Mesenchymal stem cell (in vitro differentiated cells and primary cell): ENCODE data around the gene ZNF579.
A peak's percentile ranks its signal among the peaks of the same experiment; 100 is the strongest.

Experiments
- DNase-seq: peaks from one replicate; pipeline ENCODE4 v3.0.0-alpha.2; 2013
- H2AFZ ChIP-seq: one replicate; pipeline ENCODE4 v1.6.1; 2013; ENCODE audit warnings: low read depth, mild to moderate bottlenecking, control low read depth, inconsistent platforms, low read length, moderate library complexity
- H2AK5ac ChIP-seq: 2 replicates; pipeline ENCODE4 v1.6.1; 2013; ENCODE audit warnings: low read length, moderate library complexity, mild to moderate bottlenecking, inconsistent platforms; ENCODE audit not compliant: severe bottlenecking
- H2BK120ac ChIP-seq: one replicate; pipeline ENCODE4 v1.6.1; 2013; ENCODE audit warnings: low read depth, mild to moderate bottlenecking, inconsistent platforms, low read length, moderate library complexity
- H2BK12ac ChIP-seq, 2 experiments: one replicate each; pipeline ENCODE4 v1.6.1; 2013; ENCODE audit warnings: inconsistent platforms in 2 of 2, low read length in 2 of 2, mild to moderate bottlenecking in 2 of 2, moderate library complexity in 2 of 2, control low read depth in 1 of 2
- H2BK15ac ChIP-seq: one replicate; pipeline ENCODE4 v1.6.1; 2013; ENCODE audit warnings: mild to moderate bottlenecking, low read depth, inconsistent platforms; ENCODE audit not compliant: poor library complexity, severe bottlenecking
- H2BK5ac ChIP-seq: 2 replicates; pipeline ENCODE4 v1.6.1; 2013; ENCODE audit warnings: low read depth, mild to moderate bottlenecking, low read length, control low read depth, inconsistent platforms; ENCODE audit not compliant: poor library complexity, severe bottlenecking
- H3K14ac ChIP-seq, 2 experiments: one replicate each; pipeline ENCODE4 v1.6.1; 2013; ENCODE audit warnings: inconsistent platforms in 2 of 2, low read length in 2 of 2, control low read depth in 1 of 2, mild to moderate bottlenecking in 1 of 2, moderate library complexity in 1 of 2
- H3K18ac ChIP-seq, 2 experiments: one replicate each; pipeline ENCODE4 v1.6.1; 2013; ENCODE audit warnings: inconsistent platforms in 2 of 2, low read length in 2 of 2, control low read depth in 1 of 2, low read depth in 1 of 2, mild to moderate bottlenecking in 1 of 2
- H3K23ac ChIP-seq, 2 experiments: one replicate each; pipeline ENCODE4 v1.6.1; 2013; ENCODE audit warnings: inconsistent platforms in 2 of 2, low read length in 2 of 2, mild to moderate bottlenecking in 2 of 2, moderate library complexity in 2 of 2, control low read depth in 1 of 2
- H3K27ac ChIP-seq: 2 replicates; pipeline ENCODE4 v1.5.1; 2013; ENCODE audit warnings: mild to moderate bottlenecking, moderate library complexity, low read length, control low read depth, inconsistent platforms; ENCODE audit not compliant: poor library complexity, severe bottlenecking
- H3K27me3 ChIP-seq, 2 experiments: 2 replicates each; pipeline versions ENCODE4 v1.6.1 to v1.7.0; 2013; ENCODE audit warnings: low read length in 2 of 2, mild to moderate bottlenecking in 2 of 2, moderate library complexity in 2 of 2, control low read depth in 1 of 2, inconsistent platforms in 1 of 2; ENCODE audit not compliant: control insufficient read depth in 1 of 2, insufficient read depth in 1 of 2
- H3K36me3 ChIP-seq, 2 experiments: 2 replicates each; pipeline versions ENCODE4 v1.6.1 to v1.7.0; 2013; ENCODE audit warnings: low read length in 2 of 2, control low read depth in 1 of 2, inconsistent platforms in 1 of 2, low read depth in 1 of 2, mild to moderate bottlenecking in 1 of 2; ENCODE audit not compliant: insufficient read depth in 2 of 2, control insufficient read depth in 1 of 2
- H3K4ac ChIP-seq, 2 experiments: one replicate each; pipeline ENCODE4 v1.6.1; 2013; ENCODE audit warnings: inconsistent platforms in 2 of 2, low read length in 2 of 2, mild to moderate bottlenecking in 2 of 2, moderate library complexity in 2 of 2, control low read depth in 1 of 2, low read depth in 1 of 2
- H3K4me1 ChIP-seq: 2 replicates; pipeline ENCODE4 v1.6.1; 2013; ENCODE audit warnings: low read depth, low read length, control low read depth; ENCODE audit not compliant: control insufficient read depth, insufficient read depth
- H3K4me2 ChIP-seq: 2 replicates; pipeline ENCODE4 v1.6.1; 2013; ENCODE audit warnings: low read length, mild to moderate bottlenecking, inconsistent platforms; ENCODE audit not compliant: poor library complexity, severe bottlenecking
- H3K4me3 ChIP-seq, 2 experiments: 2 replicates each; pipeline versions ENCODE4 v1.5.1 to v1.7.0; 2013; ENCODE audit warnings: low read length in 2 of 2, mild to moderate bottlenecking in 2 of 2, control low read depth in 1 of 2, low read depth in 1 of 2; ENCODE audit not compliant: insufficient read depth in 1 of 2
- H3K79me1 ChIP-seq: replicated peaks from 2 replicates; pipeline ENCODE4 v1.6.1; 2013; ENCODE audit warnings: mild to moderate bottlenecking, control low read depth, low read length, inconsistent platforms; ENCODE audit not compliant: poor library complexity, severe bottlenecking
- H3K9ac ChIP-seq: 2 replicates; pipeline ENCODE4 v1.7.0; 2013; ENCODE audit warnings: mild to moderate bottlenecking, low read length, moderate library complexity
- H3K9me3 ChIP-seq: 2 replicates; pipeline ENCODE4 v1.7.0; 2013; ENCODE audit warnings: mild to moderate bottlenecking, low read length; ENCODE audit not compliant: control insufficient read depth
- H4K8ac ChIP-seq: one replicate; pipeline ENCODE4 v1.6.1; 2013; ENCODE audit warnings: inconsistent platforms, mild to moderate bottlenecking, low read length, moderate library complexity
- H4K91ac ChIP-seq: one replicate; pipeline ENCODE4 v1.6.1; 2013; ENCODE audit warnings: mild to moderate bottlenecking, low read length, inconsistent platforms
- WGBS: methylation state at CpG from one replicate; pipeline ENCODE4 v1.1.7; 2013; ENCODE audit warnings: mixed read lengths; 5-methylcytosine and 5-hydroxymethylcytosine counted together

The ZNF579 gene

GRCh38 chr19:55621205-55621672 lies 40.6 kb upstream of the ZNF579 start:
- 96% methylated on average over 9 of the region's 9 CpGs for WGBS
- no peak overlapping the region for H3K4me3 ChIP-seq
- no peak overlapping the region for H2BK120ac ChIP-seq
- DNase-seq = no peak
- no peak overlapping the region for H2BK12ac ChIP-seq
- H4K8ac ChIP-seq = no peak overlapping the region
- peaks cover 8% of the 10 kb centered on the region for H3K4me1 ChIP-seq
- H3K18ac ChIP-seq = no peak overlapping the region
- H3K14ac ChIP-seq = no peak overlapping the region
- no peak overlapping the region for H3K27ac ChIP-seq
- H3K4ac ChIP-seq = no peak overlapping the region
- no peak overlapping the region for H3K23ac ChIP-seq
- H3K79me1 ChIP-seq = peaks cover 30% of the 10 kb centered on the region
- no peak overlapping the region for H3K9ac ChIP-seq
- no peak overlapping the region for H2AFZ ChIP-seq
- H3K4me2 ChIP-seq = no peak overlapping the region
- H3K9me3 ChIP-seq = no peaks in the 10 kb centered on the region
- no peaks in the 10 kb centered on the region for H3K27me3 ChIP-seq
- no peak overlapping the region for H2BK15ac ChIP-seq
- H4K91ac ChIP-seq = no peak overlapping the region
- peaks cover 22 to 44% of the 10 kb centered on the region in 2 experiments for H3K36me3 ChIP-seq
- no peak overlapping the region for H2AK5ac ChIP-seq
- no peak overlapping the region for H2BK5ac ChIP-seq

DNA sequence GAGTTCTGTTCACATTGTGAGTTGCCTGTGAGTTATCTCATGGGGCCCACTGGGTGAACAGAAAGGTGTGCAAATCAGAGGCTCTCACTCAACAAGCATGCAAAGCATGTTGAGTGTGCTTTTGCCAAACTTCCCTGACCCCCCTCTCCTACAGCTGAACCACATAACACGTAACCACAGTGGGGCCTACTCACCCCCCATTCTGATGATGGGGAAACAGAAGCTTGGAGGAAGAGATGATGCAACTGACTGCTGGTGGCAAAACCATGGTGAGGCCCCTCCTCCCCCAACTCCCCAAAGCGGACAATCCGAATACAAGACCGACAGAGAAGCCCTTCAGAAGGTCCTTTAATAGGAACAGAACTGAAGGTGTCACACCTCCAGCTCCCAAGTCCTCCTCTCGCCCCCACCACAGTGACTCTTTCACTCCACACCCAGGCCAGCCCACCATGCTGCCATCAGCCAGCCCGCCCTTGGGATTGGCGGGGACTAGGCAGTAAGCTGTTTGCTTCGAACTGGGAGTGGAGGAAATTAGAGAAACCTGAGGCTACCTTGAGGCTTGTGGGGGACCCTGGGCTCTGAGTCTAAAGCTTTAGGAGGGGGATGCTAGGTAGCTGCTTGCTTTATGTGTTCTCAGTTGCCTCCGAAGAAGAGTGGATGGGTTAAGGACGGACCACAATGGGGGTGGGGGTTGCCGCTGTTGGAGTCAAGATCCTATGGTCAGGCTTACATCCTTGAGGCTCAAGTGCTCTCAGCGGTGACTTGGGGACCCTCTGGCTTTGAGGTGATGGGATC lies 40.0 kb upstream of the ZNF579 start:
- Histone ChIP-seq H3K36me3 (peaks cover 27 to 50% of the 10 kb centered on the region in 2 experiments), H2AK5ac (no peak overlapping the region), H3K23ac (no peak overlapping the region), H3K4me2 (no peak overlapping the region), H2BK12ac (no peak overlapping the region), H3K9ac (no peak overlapping the region), H4K8ac (no peak overlapping the region), H3K4me1 (peaks cover 10% of the 10 kb centered on the region), H2BK15ac (no peak overlapping the region), H2BK120ac (no peak overlapping the region), H3K27ac (no peak overlapping the region), H3K79me1 (peaks cover 34% of the 10 kb centered on the region), H3K9me3 (no peaks in the 10 kb centered on the region), H3K27me3 (no peaks in the 10 kb centered on the region), H3K4ac (no peak overlapping the region), H2BK5ac (no peak overlapping the region), H3K4me3 (no peak overlapping the region), H4K91ac (no peak overlapping the region), H3K14ac (no peak overlapping the region), H3K18ac (no peak overlapping the region), H2AFZ (no peak overlapping the region)
- WGBS = 97% methylated on average over 12 of the region's 12 CpGs
- no peak for DNase-seq

- H3K14ac ChIP-seq = no peak overlapping the region
- no peak overlapping the region for H3K4me2 ChIP-seq
- H3K27ac ChIP-seq = no peak overlapping the region
- WGBS = 94% methylated on average over 3 of the region's 3 CpGs
- no peak overlapping the region for H2AK5ac ChIP-seq
- peaks cover 43% of the 10 kb centered on the region for H3K79me1 ChIP-seq
- peak; percentile 33 for DNase-seq
- no peak overlapping the region for H4K8ac ChIP-seq
- H3K4me3 ChIP-seq = no peak overlapping the region
- H2BK15ac ChIP-seq = no peak overlapping the region
- no peak overlapping the region for H3K4ac ChIP-seq
- H2BK5ac ChIP-seq = no peak overlapping the region
- H3K4me1 ChIP-seq = peaks cover 7% of the 10 kb centered on the region
- no peaks in the 10 kb centered on the region for H3K27me3 ChIP-seq
- no peak overlapping the region for H2AFZ ChIP-seq
- H3K36me3 ChIP-seq = peaks cover 31 to 64% of the 10 kb centered on the region in 2 experiments
- no peak overlapping the region for H2BK12ac ChIP-seq
- no peak overlapping the region for H3K9ac ChIP-seq
- H3K18ac ChIP-seq = no peak overlapping the region
- H2BK120ac ChIP-seq = no peak overlapping the region
- H3K23ac ChIP-seq = no peak overlapping the region
- no peaks in the 10 kb centered on the region for H3K9me3 ChIP-seq
- no peak overlapping the region for H4K91ac ChIP-seq
These were observed 38.6 kb upstream of the ZNF579 start for GRCh38 chr19:55619286-55619685.

DNA sequence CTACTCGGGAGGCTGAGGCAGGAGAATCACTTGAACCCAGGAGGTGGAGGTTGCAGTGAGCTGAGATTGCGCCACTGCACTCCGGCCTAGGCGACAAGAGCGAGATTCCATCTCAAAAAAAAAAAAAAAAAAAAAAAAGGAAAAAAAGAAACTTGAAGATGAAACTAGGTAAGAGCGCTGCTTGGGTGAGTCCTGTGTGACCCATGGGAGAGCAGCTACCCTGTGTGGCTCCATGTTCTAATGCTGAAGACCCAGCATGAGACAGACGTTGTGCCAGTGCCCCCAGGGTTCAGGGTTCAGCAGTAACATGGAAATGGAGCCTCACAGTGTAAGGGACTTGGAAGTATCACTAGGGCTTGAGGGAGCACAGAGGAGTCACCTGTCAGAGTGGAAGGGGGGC lies 37.8 kb upstream of the ZNF579 start:
- H3K4me2 ChIP-seq = no peak overlapping the region
- peaks cover 31 to 72% of the 10 kb centered on the region in 2 experiments for H3K36me3 ChIP-seq
- peaks cover 41% of the 10 kb centered on the region for H3K79me1 ChIP-seq
- no peak overlapping the region for H2AK5ac ChIP-seq
- 82% methylated on average over 4 of the region's 7 CpGs for WGBS
- no peak overlapping the region for H3K4me3 ChIP-seq
- H3K4ac ChIP-seq = no peak overlapping the region
- DNase-seq = no peak
- no peak overlapping the region for H3K14ac ChIP-seq
- peaks cover 7% of the 10 kb centered on the region for H3K4me1 ChIP-seq
- H3K18ac ChIP-seq = no peak overlapping the region
- no peaks in the 10 kb centered on the region for H3K27me3 ChIP-seq
- H3K27ac ChIP-seq = no peak overlapping the region
- no peak overlapping the region for H2BK12ac ChIP-seq
- H2BK5ac ChIP-seq = no peak overlapping the region
- no peak overlapping the region for H4K8ac ChIP-seq
- H3K9ac ChIP-seq = no peak overlapping the region
- H3K23ac ChIP-seq = no peak overlapping the region
- H2AFZ ChIP-seq = no peak overlapping the region
- no peaks in the 10 kb centered on the region for H3K9me3 ChIP-seq
- H4K91ac ChIP-seq = no peak overlapping the region
- no peak overlapping the region for H2BK120ac ChIP-seq
- no peak overlapping the region for H2BK15ac ChIP-seq
